SJSA1 (cell line): ENCODE data around the gene SDC3. TPM values are rescaled to one million over a fixed set of nuclear protein-coding genes. Genes with fewer than 3 reads are reported as not detected.
"Not testable (repeated sequence)": the region's sequence is repeated elsewhere in the genome, so short reads cannot be mapped to it uniquely, and the experiment has no call there.

Experiments used
- DNase-seq, 2 experiments: peaks; one replicate each; pipeline ENCODE4 v3.0.0-alpha.2; 2015 to 2020; ENCODE audit warnings: low spot score in 2 of 2, low read depth in 1 of 2
- H3K27ac ChIP-seq: fragments of 250-450 bp; sonication (Bioruptor Pico); 2 replicates; pipeline ENCODE4 v1.5.1; 2020; ENCODE audit warnings: mild to moderate bottlenecking, moderate library complexity
- H3K27me3 ChIP-seq: fragments of 250-450 bp; sonication (Bioruptor Pico); replicated peaks from 2 replicates; pipeline ENCODE4 v1.5.1; 2020; ENCODE audit warnings: mild to moderate bottlenecking, moderate library complexity
- H3K36me3 ChIP-seq: fragments of 250-450 bp; sonication (Bioruptor Pico); 2 replicates; pipeline ENCODE4 v1.5.1; 2020; ENCODE audit warnings: mild to moderate bottlenecking
- H3K4me1 ChIP-seq: fragments of 250-450 bp; sonication (Bioruptor Pico); replicated peaks from 2 replicates; pipeline ENCODE4 v1.6.1; 2021; ENCODE audit warnings: mild to moderate bottlenecking
- H3K4me3 ChIP-seq: fragments of 250-450 bp; sonication (Bioruptor Pico); 2 replicates; pipeline ENCODE4 v1.5.1; 2020; ENCODE audit warnings: mild to moderate bottlenecking
- H3K9me3 ChIP-seq: fragments of 250-450 bp; sonication (Bioruptor Pico); replicated peaks from 2 replicates; pipeline ENCODE4 v1.5.1; 2020; ENCODE audit warnings: mild to moderate bottlenecking
- total RNA-seq: library from RNA; depleted of rRNA; stranded (reverse); fragments of >200 nt; shearing (Covaris generic); gene quantifications from 2 replicates; pipeline ENCODE4 v1.2.3, GENCODE V29; 2014; rRNA removed

Gene SDC3
- 29.6 and 43.6 TPM in 2 replicates for total RNA-seq

DNA sequence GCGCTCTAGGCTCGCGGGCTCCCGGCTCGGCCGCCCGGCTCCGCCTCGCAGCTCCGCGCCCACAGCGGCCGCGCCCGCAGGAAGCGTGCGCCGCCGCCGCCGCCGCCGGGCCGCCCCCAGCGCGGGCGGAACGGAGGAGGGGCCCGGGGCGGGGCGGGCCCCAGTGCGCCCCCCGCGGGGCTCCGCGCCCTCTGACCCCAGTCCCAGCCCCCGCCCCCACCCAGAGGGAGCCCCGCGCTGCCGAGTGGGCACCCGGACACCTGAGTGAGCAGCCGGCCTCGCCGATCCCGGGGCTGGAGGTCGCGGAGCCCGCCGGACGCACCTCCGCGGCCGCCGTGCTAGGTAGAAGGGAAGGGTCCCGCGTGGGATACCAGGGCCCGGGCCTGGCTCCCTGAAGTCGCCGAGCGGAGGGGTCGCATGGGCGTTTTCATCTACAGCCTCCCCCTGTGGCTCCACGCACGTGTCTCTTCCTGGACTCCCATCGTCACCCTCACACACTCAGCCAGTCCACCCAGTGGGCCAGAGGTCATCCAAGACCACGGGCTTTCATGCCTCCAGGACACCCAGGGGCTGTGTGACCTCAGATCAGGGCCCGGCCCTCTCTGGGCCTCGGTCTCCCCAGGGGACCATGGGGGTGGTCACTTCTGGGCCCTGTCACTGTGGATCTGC, at the start of gene SDC3:
TSS of gene SDC3 (minus strand) at position 63 of the 669 bp plus-strand sequence. CDS start 172 bp downstream, outside the sequence.
- Histone ChIP-seq H3K27me3 (no peaks in the 10 kb centered on the region), H3K4me3 (peak within 1 kb of the TSS; percentile 54), H3K9me3 (no peaks in the 10 kb centered on the region), H3K4me1 (peaks cover 31% of the 10 kb centered on the region), H3K36me3 (0 out of 2 replicates have a peak, but pooled peaks cover 1% of the 10 kb centered on the region), H3K27ac (no peak within 1 kb of the TSS)
- no peak for DNase-seq

DNA sequence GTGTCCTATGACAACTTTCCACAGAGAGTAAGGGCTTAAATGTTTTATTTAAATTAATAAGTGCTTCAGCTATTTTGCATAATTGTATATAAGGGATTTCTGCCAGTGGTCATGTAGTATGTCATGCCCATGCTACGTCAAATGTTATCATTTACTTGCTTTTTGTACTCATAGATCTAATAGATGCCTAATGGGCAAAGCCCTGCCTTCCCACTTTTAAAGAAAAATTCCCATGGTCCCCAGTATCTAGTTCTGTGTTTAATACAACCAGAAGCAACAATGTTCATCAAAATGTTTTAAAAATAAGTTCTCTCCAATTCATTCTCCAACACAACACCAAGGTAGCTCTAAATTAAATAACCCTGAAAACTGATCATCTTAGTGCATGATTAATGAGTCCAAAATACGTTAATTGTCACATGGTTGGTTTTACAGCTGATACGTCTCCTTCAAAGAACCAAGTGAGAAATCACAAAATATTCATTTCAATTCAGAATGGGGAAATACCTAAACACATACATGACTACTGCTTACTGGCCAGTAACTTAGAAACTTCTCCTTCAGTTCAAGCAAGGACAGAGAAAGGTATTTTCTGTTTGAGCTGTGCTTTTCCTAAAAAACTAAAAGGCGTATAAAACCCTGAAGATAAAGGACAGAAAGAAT, 49.1 kb upstream of the SDC3 start:
- H3K27ac ChIP-seq: no peak overlapping the region
- H3K9me3 ChIP-seq: no peaks in the 10 kb centered on the region
- H3K36me3 ChIP-seq: peaks cover 62% of the 10 kb centered on the region
- DNase-seq: no peak
- H3K4me1 ChIP-seq: peaks cover 14% of the 10 kb centered on the region
- no peak overlapping the region for H3K4me3 ChIP-seq
- H3K27me3 ChIP-seq: no peaks in the 10 kb centered on the region

GRCh38 chr1:30955448-30956015, 47.0 kb upstream of the SDC3 start:
- peak in 1 of 2 experiments; percentile 43 for DNase-seq
- Histone ChIP-seq H3K27ac (peak overlapping the region; percentile 44; the same call in 1 of the 2 replicates), H3K9me3 (no peaks in the 10 kb centered on the region), H3K4me3 (no peak overlapping the region), H3K4me1 (peaks cover 14% of the 10 kb centered on the region), H3K27me3 (no peaks in the 10 kb centered on the region), H3K36me3 (peaks cover 64% of the 10 kb centered on the region)

GRCh38 chr1:30953685-30954084, 45.1 kb upstream of the SDC3 start:
- Histone ChIP-seq H3K27ac (no peak overlapping the region), H3K9me3 (no peaks in the 10 kb centered on the region), H3K27me3 (no peaks in the 10 kb centered on the region), H3K4me3 (no peak overlapping the region), H3K36me3 (peaks cover 63% of the 10 kb centered on the region), H3K4me1 (peaks cover 14% of the 10 kb centered on the region)
- DNase-seq: no peak

DNA sequence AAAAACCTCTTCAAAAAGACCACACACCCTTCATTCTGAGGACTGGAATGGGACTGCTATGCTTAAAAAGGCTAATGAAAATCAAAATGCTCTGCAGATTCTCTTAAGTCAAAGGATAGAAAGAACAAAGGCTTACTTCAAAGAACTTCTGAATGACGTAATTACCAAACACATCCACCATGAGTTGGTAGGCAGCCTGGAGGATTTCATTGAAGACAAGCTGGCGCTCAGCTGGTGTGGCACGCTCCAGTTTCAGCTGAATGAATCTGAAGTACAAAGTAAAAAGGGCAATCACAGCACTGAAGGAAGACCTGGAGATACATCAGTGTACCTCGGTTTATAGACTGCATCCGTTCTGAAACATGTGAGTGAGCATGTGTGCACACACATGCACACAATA, 43.5 kb upstream of the SDC3 start:
- H3K4me1 ChIP-seq: peaks cover 14% of the 10 kb centered on the region
- H3K27me3 ChIP-seq: no peaks in the 10 kb centered on the region
- H3K27ac ChIP-seq: no peak overlapping the region
- no peak for DNase-seq
- H3K4me3 ChIP-seq: no peak overlapping the region
- H3K36me3 ChIP-seq: peaks cover 73% of the 10 kb centered on the region
- no peaks in the 10 kb centered on the region for H3K9me3 ChIP-seq

GRCh38 chr1:30950700-30951099, 42.1 kb upstream of the SDC3 start:
- H3K9me3 ChIP-seq: no peaks in the 10 kb centered on the region
- no peak overlapping the region for H3K27ac ChIP-seq
- H3K4me1 ChIP-seq: peaks cover 4% of the 10 kb centered on the region
- H3K36me3 ChIP-seq: peaks cover 76% of the 10 kb centered on the region
- no peak for DNase-seq
- H3K4me3 ChIP-seq: no peak overlapping the region
- H3K27me3 ChIP-seq: no peaks in the 10 kb centered on the region

- Histone ChIP-seq H3K4me3 (no peak overlapping the region), H3K36me3 (peaks cover 81% of the 10 kb centered on the region), H3K27me3 (no peaks in the 10 kb centered on the region), H3K9me3 (no peaks in the 10 kb centered on the region), H3K27ac (no peak overlapping the region), H3K4me1 (no peaks in the 10 kb centered on the region)
- DNase-seq: no peak
Measured at GRCh38 chr1:30950053-30950452, 41.5 kb upstream of the SDC3 start.

DNA sequence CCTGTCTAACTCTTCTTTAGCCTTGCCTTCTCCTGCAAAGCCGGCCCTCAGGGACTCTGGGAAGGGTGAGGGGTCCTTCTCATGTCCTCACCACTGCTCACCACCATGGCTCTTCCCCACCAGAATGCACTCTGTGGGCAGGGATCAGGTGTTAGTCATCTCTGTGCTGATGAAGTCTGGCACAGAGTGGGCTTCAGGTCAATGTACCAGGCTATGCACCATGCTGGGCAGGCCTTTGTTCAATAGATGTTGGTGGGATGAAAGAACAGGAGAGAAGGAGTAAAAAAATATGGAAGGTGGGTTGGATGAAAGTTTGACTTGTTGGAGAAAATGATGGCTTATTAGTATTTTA, 40.9 kb upstream of the SDC3 start:
- not testable (repeated sequence) for H3K9me3 ChIP-seq, H3K27me3 ChIP-seq, H3K27ac ChIP-seq, H3K4me1 ChIP-seq, H3K4me3 ChIP-seq, DNase-seq
- peaks cover 84% of the 10 kb centered on the region for H3K36me3 ChIP-seq

GRCh38 chr1:30948813-30949486, 40.4 kb upstream of the SDC3 start:
- not testable (repeated sequence) for H3K4me3 ChIP-seq, H3K27me3 ChIP-seq, H3K27ac ChIP-seq, DNase-seq, H3K9me3 ChIP-seq, H3K4me1 ChIP-seq
- H3K36me3 ChIP-seq: peaks cover 84% of the 10 kb centered on the region

GRCh38 chr1:30948278-30948677, 39.7 kb upstream of the SDC3 start:
- H3K27ac ChIP-seq: no peak overlapping the region
- no peak for DNase-seq
- no peaks in the 10 kb centered on the region for H3K4me1 ChIP-seq
- no peaks in the 10 kb centered on the region for H3K9me3 ChIP-seq
- no peak overlapping the region for H3K4me3 ChIP-seq
- H3K36me3 ChIP-seq: peaks cover 84% of the 10 kb centered on the region
- no peaks in the 10 kb centered on the region for H3K27me3 ChIP-seq

DNA sequence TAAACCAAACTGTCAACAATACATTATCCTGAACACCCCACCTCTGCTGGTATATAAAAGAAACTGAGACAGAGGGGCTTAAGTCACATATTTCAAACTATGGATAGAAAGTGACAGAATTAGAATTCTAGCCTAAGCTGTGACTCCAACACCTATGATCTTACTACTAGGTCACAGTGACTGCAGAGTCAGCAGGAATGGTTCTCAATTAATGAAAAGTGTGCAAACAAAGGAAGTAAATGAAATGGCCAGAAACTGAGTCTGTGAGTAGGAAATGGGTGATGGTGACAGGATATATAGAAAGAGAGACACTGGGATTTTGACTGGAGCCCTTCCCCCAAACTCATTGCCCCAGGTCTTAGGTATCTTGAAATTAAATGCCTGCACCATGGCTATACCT, 38.7 kb upstream of the SDC3 start:
- Histone ChIP-seq H3K9me3 (no peaks in the 10 kb centered on the region), H3K4me1 (no peaks in the 10 kb centered on the region), H3K4me3 (no peak overlapping the region), H3K27me3 (no peaks in the 10 kb centered on the region), H3K27ac (no peak overlapping the region), H3K36me3 (peaks cover 83% of the 10 kb centered on the region)
- no peak for DNase-seq

DNA sequence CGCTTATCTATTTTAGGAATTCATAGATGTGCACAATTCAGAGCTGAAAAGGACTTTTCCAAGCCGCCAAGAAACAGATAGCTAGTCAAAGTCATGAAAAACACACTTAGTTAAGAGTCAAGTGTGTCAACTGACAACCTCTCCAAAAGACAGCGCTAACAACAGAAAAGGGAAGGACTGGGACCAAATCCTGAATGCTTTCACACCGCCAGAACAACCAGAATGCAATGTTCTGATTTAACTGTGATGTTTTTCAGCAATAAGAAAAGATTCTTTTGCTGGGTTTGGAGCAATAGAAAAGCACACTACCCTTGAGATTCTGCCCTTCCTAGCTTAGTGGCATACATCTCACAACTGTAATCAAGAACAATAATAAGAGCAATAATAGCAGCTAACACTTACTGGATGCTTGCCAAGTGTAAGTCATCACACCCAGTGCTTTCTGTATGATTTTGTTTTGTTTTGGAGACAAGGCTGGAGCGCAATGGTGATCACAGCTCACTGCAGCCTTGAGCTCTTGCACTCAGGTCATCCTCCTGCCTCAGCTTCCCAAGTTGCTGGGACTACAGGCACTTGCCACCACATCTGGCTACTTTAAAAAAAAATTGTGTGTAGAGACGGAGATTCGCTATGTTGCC, 33.9 kb upstream of the SDC3 start:
- Histone ChIP-seq H3K9me3 (no peaks in the 10 kb centered on the region), H3K27me3 (no peaks in the 10 kb centered on the region), H3K27ac (no peak overlapping the region), H3K4me3 (no peak overlapping the region), H3K4me1 (no peaks in the 10 kb centered on the region), H3K36me3 (peaks cover 78% of the 10 kb centered on the region)
- no peak for DNase-seq

DNA sequence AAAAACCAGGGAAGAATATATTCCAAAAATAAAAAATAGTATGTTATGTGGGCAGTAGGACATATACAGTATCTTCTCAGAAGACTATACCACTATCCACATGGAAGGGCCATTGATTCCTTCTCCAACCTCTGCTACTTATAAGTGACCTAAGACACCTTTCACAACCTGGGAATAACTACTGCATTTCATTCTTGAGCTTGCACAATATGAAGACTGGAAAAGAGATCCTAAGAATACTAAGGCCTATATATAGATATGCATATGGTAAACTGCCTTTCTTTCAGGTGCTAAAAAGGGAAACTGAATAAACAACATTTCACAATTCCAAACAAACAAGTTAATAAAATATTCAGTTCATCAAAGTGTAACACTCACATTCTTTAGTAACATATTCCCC, 32.0 kb upstream of the SDC3 start:
- Histone ChIP-seq H3K36me3 (peaks cover 79% of the 10 kb centered on the region), H3K4me1 (no peaks in the 10 kb centered on the region)
- no peak for DNase-seq

More for the DNA sequence above, 32.0 kb upstream of the SDC3 start:
- Histone ChIP-seq H3K9me3 (no peaks in the 10 kb centered on the region), H3K27ac (no peak overlapping the region), H3K4me3 (no peak overlapping the region), H3K27me3 (no peaks in the 10 kb centered on the region)
